H1 (cell line): ENCODE results near the gene ZNF446. TPM values are rescaled to one million over a fixed set of nuclear protein-coding genes. Genes with fewer than 3 reads are reported as not detected.
A peak's percentile ranks its signal among the peaks of the same experiment; 100 is the strongest.

Source experiments
- CTCF ChIA-PET: fragments of 300-600 bp; sonication (Branson Sonifier 250); formaldehyde crosslinking; loops from one replicate; lab custom pipeline; 2021; ENCODE audit not compliant: partially characterized antibody; lab: Charles Lee
- POLR2A ChIA-PET: fragments of 300-600 bp; sonication (Branson Sonifier 250); formaldehyde crosslinking; loops from one replicate; lab custom pipeline; 2021; ENCODE audit warnings: inconsistent platforms; ENCODE audit not compliant: partially characterized antibody; lab: Charles Lee
- DNase-seq, 2 experiments: peaks; one replicate each; pipeline versions ENCODE4 v3.0.0 to v3.0.0-alpha.2; 2010 to 2022; ENCODE audit warnings: low spot score in 2 of 2, low read depth in 1 of 2, mixed read lengths in 1 of 2
- FAIRE-seq: peaks from 2 replicates; lab custom pipeline; 2011; peaks lifted over from hg19 to GRCh38; lab: Jason Lieb, UNC
- H2AFZ ChIP-seq: 2 replicates; pipeline ENCODE4 v1.8.1; 2012; ENCODE audit warnings: low read length, inconsistent platforms
- H2AK5ac ChIP-seq: 2 replicates; pipeline ENCODE4 v1.6.1; 2013; ENCODE audit warnings: low read depth, low read length
- H2BK120ac ChIP-seq: replicated peaks from 2 replicates; pipeline ENCODE3; 2013; ENCODE audit warnings: low read depth, low read length, inconsistent platforms
- H2BK12ac ChIP-seq: 2 replicates; pipeline ENCODE4 v1.6.1; 2013; ENCODE audit warnings: low read depth, low read length
- H2BK15ac ChIP-seq: 2 replicates; pipeline ENCODE4 v1.6.1; 2013; ENCODE audit warnings: low read length
- H2BK20ac ChIP-seq: 2 replicates; pipeline ENCODE4 v1.6.1; 2013; ENCODE audit warnings: low read length
- H2BK5ac ChIP-seq: 2 replicates; pipeline ENCODE4 v1.6.1; 2013; ENCODE audit warnings: low read depth, low read length
- H3K14ac ChIP-seq: 2 replicates; pipeline ENCODE4 v1.6.1; 2013; ENCODE audit warnings: inconsistent platforms; ENCODE audit not compliant: insufficient read length
- H3K18ac ChIP-seq: 2 replicates; pipeline ENCODE4 v1.6.1; 2013; ENCODE audit warnings: low read length; ENCODE audit errors: extremely low read depth
- H3K23ac ChIP-seq: 2 replicates; pipeline ENCODE4 v1.6.1; 2013; ENCODE audit warnings: inconsistent platforms; ENCODE audit not compliant: insufficient read length
- H3K23me2 ChIP-seq: 2 replicates; pipeline ENCODE4 v1.6.1; 2013; ENCODE audit warnings: low read depth, low read length
- H3K27ac ChIP-seq: 2 replicates; pipeline ENCODE4 v1.6.1; 2011; ENCODE audit warnings: low read depth, low read length, inconsistent platforms
- H3K27me3 ChIP-seq, 4 experiments: replicated peaks in 1 of 4; 1 replicate in 1 of 4; 2 replicates in 3 of 4; pipeline versions ENCODE4 v1.6.1 to v1.8.1; 2011 to 2013; ENCODE audit warnings: low read length in 3 of 4, mild to moderate bottlenecking in 3 of 4, inconsistent platforms in 2 of 4, mixed read lengths in 2 of 4, moderate library complexity in 1 of 4; ENCODE audit not compliant: control insufficient read depth in 3 of 4, insufficient read depth in 3 of 4; ENCODE audit errors: extremely low read depth in 1 of 4
- H3K36me3 ChIP-seq, 4 experiments: 2 replicates each; pipeline versions ENCODE4 v1.6.1 to v1.8.1; 2011 to 2013; ENCODE audit warnings: mild to moderate bottlenecking in 4 of 4, low read length in 3 of 4, moderate library complexity in 2 of 4, control low read depth in 1 of 4, inconsistent platforms in 1 of 4; ENCODE audit not compliant: insufficient read depth in 4 of 4, control insufficient read depth in 2 of 4
- H3K4ac ChIP-seq: replicated peaks from 2 replicates; pipeline ENCODE3; 2013; ENCODE audit warnings: low read length, low read depth, mixed read lengths, inconsistent platforms; ENCODE audit not compliant: insufficient read length
- H3K4me1 ChIP-seq, 4 experiments: replicated peaks in 1 of 4; 1 replicate in 1 of 4; 2 replicates in 3 of 4; pipeline versions ENCODE4 v1.6.1 to v1.8.1; 2011 to 2013; ENCODE audit warnings: low read length in 3 of 4, inconsistent platforms in 2 of 4, mixed read lengths in 1 of 4; ENCODE audit not compliant: insufficient read depth in 4 of 4, control insufficient read depth in 3 of 4
- H3K4me2 ChIP-seq, 2 experiments: 2 replicates each; pipeline versions ENCODE4 v1.6.1 to v1.8.1; 2011 to 2013; ENCODE audit warnings: low read depth in 2 of 2, low read length in 2 of 2, control low read depth in 1 of 2, inconsistent platforms in 1 of 2, mild to moderate bottlenecking in 1 of 2; ENCODE audit not compliant: insufficient read depth in 1 of 2
- H3K4me3 ChIP-seq, 4 experiments: fragments of 200-600, 300-600 bp in 1 of 4; sonication (generic), shearing (Covaris generic), sonication (Bioruptor Twin) in 1 of 4; 2 replicates each; pipeline versions ENCODE4 v1.5.1 to v1.8.1; 2011 to 2016; ENCODE audit warnings: low read length in 4 of 4, low read depth in 3 of 4, control low read depth in 2 of 4, inconsistent platforms in 2 of 4, mild to moderate bottlenecking in 2 of 4, mixed read lengths in 1 of 4, moderate library complexity in 1 of 4; ENCODE audit not compliant: insufficient read depth in 2 of 4; ENCODE audit errors: extremely low read depth in 1 of 4
- H3K56ac ChIP-seq: replicated peaks from 2 replicates; pipeline ENCODE3; 2013; ENCODE audit warnings: low read depth, mild to moderate bottlenecking, mixed read lengths, low read length, inconsistent platforms; ENCODE audit not compliant: insufficient read length
- H3K79me1 ChIP-seq: 2 replicates; pipeline ENCODE4 v1.6.1; 2013; ENCODE audit warnings: low read depth, low read length, control low read depth
- H3K79me2 ChIP-seq, 2 experiments: 2 replicates each; pipeline versions ENCODE4 v1.6.1 to v1.8.1; 2012 to 2013; ENCODE audit warnings: low read length in 2 of 2, mild to moderate bottlenecking in 2 of 2, inconsistent platforms in 1 of 2; ENCODE audit not compliant: insufficient read depth in 2 of 2, control insufficient read depth in 1 of 2
- H3K9ac ChIP-seq, 4 experiments: replicated peaks in 1 of 4; 1 replicate in 1 of 4; 2 replicates in 3 of 4; pipeline versions ENCODE4 v1.6.1 to v1.8.1; 2011 to 2013; ENCODE audit warnings: low read depth in 3 of 4, low read length in 3 of 4, control low read depth in 2 of 4, mild to moderate bottlenecking in 2 of 4, moderate library complexity in 2 of 4, inconsistent platforms in 1 of 4; ENCODE audit errors: extremely low read depth in 1 of 4
- H3K9me3 ChIP-seq, 2 experiments: 2 replicates each; pipeline versions ENCODE4 v1.6.1 to v1.8.1; 2012 to 2013; ENCODE audit warnings: mild to moderate bottlenecking in 2 of 2, moderate library complexity in 2 of 2, control low read depth in 1 of 2, inconsistent platforms in 1 of 2, low read depth in 1 of 2, low read length in 1 of 2, mixed read lengths in 1 of 2; ENCODE audit not compliant: insufficient read depth in 2 of 2
- H4K20me1 ChIP-seq, 2 experiments: replicated peaks in 1 of 2; 2 replicates each; pipeline versions ENCODE3 to v1.8.1; 2011 to 2013; ENCODE audit warnings: inconsistent platforms in 2 of 2, low read length in 2 of 2, mild to moderate bottlenecking in 1 of 2; ENCODE audit not compliant: insufficient read depth in 2 of 2, control insufficient read depth in 1 of 2
- H4K5ac ChIP-seq: 2 replicates; pipeline ENCODE4 v1.6.1; 2013; ENCODE audit warnings: low read length, low read depth, mixed read lengths, inconsistent platforms; ENCODE audit not compliant: insufficient read length
- H4K8ac ChIP-seq: 2 replicates; pipeline ENCODE4 v1.8.0; 2013; ENCODE audit warnings: mild to moderate bottlenecking, moderate library complexity, low read length, inconsistent platforms; ENCODE audit not compliant: insufficient read depth; ENCODE audit errors: extremely low read depth
- H4K91ac ChIP-seq: replicated peaks from 2 replicates; pipeline ENCODE3; 2013; ENCODE audit warnings: low read length, mixed read lengths, inconsistent platforms; ENCODE audit not compliant: insufficient read length
- CBX8 ChIP-seq: fragments of 300-800, 300-1000 bp; sonication (generic); IDR thresholded peaks from 2 replicates; pipeline ENCODE4 v1.7.1; 2016; ENCODE audit warnings: low read depth, low read length, borderline replicate concordance
- EZH2 ChIP-seq: fragments of 200-600 bp; sonication (generic); IDR thresholded peaks from 2 replicates; pipeline ENCODE4 v1.7.1; 2012; ENCODE audit warnings: low read depth, mild to moderate bottlenecking, moderate library complexity, low read length, inconsistent platforms; ENCODE audit not compliant: severe bottlenecking
- GTF2F1 ChIP-seq: IDR thresholded peaks from 2 replicates; pipeline ENCODE4 v1.6.1; 2012; ENCODE audit warnings: low read depth, low read length, improper control_type of control experiment, borderline replicate concordance
- RNF2 ChIP-seq: fragments of 200-900, 300-1000 bp; sonication (generic); IDR thresholded peaks from 2 replicates; pipeline ENCODE4 v1.7.1; 2016; ENCODE audit warnings: borderline replicate concordance, low read depth, mild to moderate bottlenecking, antibody characterized with exemption, low read length; ENCODE audit not compliant: poor library complexity, severe bottlenecking; ENCODE audit errors: missing control alignments
- SIRT6 ChIP-seq: IDR thresholded peaks from one replicate; pipeline ENCODE4 v1.7.1; 2012; ENCODE audit warnings: low read length, inconsistent platforms
- SP1 ChIP-seq: IDR thresholded peaks from 2 replicates; pipeline ENCODE4 v1.6.1; 2011; ENCODE audit warnings: low read depth, low read length
- TBP ChIP-seq: IDR thresholded peaks from 2 replicates; pipeline ENCODE4 v1.6.1; 2011; ENCODE audit warnings: low read depth, low read length, improper control_type of control experiment
- WGBS, 2 experiments: shearing (Covaris generic) in 1 of 2; methylation state at CpG; one replicate each; pipeline versions ENCODE4 v1.1.6 to v1.1.7; 2013 to 2015; ENCODE audit warnings: low lambda C conversion rate in 2 of 2, mixed read lengths in 2 of 2, inconsistent platforms in 1 of 2, low coverage in 1 of 2, missing lambda C conversion rate in 1 of 2; ENCODE audit not compliant: insufficient replicate concordance in 2 of 2, insufficient coverage in 1 of 2, insufficient read length in 1 of 2; ENCODE audit errors: extremely low coverage in 1 of 2, missing lambda C conversion rate in 1 of 2; 5-methylcytosine and 5-hydroxymethylcytosine counted together
- polyA plus RNA-seq, 7 experiments: library from polyadenylated mRNA; depleted of rRNA in 3 of 7; stranded (reverse) in 5 of 7; unstranded in 2 of 7; fragments of >200 nt in 5 of 7; fragments of 200-250 nt in 2 of 7; gene quantifications; 1 replicate in 5 of 7; 2 replicates in 1 of 7; 4 replicates in 1 of 7; pipeline versions ENCODE4 v1.2.1 to v1.2.3, GENCODE V29; 2011 to 2013; ENCODE audit warnings: missing spikeins in 2 of 7, mixed read lengths in 2 of 7
- total RNA-seq: library from RNA; stranded (reverse); fragmentation: NEBNext Ultra II Directional; extraction: Animal tissue kit (Norgen Biotek cat#: 25700); gene quantifications from 2 replicates; pipeline ENCODE4 v1.2.1, GENCODE V29; 2021

The ZNF446 gene
- total and polyA plus RNA-seq, 2 of the 8 experiments (the other 6 are each of a cell fraction or from before 2014, with no cell fraction given): 4.1 to 5.5 TPM

GRCh38 chr19:58466760-58467589 lies 9.2 kb upstream of the ZNF446 start, which contains the start of gene ZNF324:
Gene ZNF324, plus strand, starts transcription at chr19:58467080. Its CDS starts 2,106 bp downstream, at chr19:58469186.
- H3K23me2 ChIP-seq: peaks cover 8% of the 10 kb centered on the region; the same call in 1 of the 2 replicates
- whole genome bisulfite sequencing, 2 experiments: 1% methylated on average over 72 of the region's 92 CpGs; no CpG with 5 or more reads in 1 of the 2 experiments
- peak within 1 kb of the TSS; percentile 97 for H2AFZ ChIP-seq
- ChIA-PET CTCF (interaction anchor here (1.2 kb wide), 1 partner anchor 51 kb away, joined by 3 read pairs; no protein-coding TSS in a partner anchor), POLR2A (interaction anchor here (0.7 to 3.3 kb wide), 3 partner anchors 8 to 78 kb away, joined by 3 to 10 read pairs (median 3); partner anchors contain the start of gene ZNF446)
- FAIRE-seq: no peak
- H2BK15ac ChIP-seq: 0 out of 2 replicates have a peak within 1 kb of the TSS, but pooled peaks have one; percentile 49
- H3K56ac ChIP-seq: no peak within 1 kb of the TSS
- DNase-seq: peak; percentile 84 to 98
- 0 out of 2 replicates have a peak within 1 kb of the TSS, but pooled peaks have one; percentile 88 for H3K18ac ChIP-seq
- H3K4me1 ChIP-seq: no peaks in the 10 kb centered on the region
- no peak within 1 kb of the TSS for H2AK5ac ChIP-seq
- no peak within 1 kb of the TSS for H4K91ac ChIP-seq
- H3K79me2 ChIP-seq: no peaks in the 10 kb centered on the region
- H4K20me1 ChIP-seq: peaks cover 0 to 8% of the 10 kb centered on the region in 2 experiments
- H4K8ac ChIP-seq: no peak within 1 kb of the TSS; the same call in 1 of the 2 replicates
- H3K27me3 ChIP-seq: no peaks in the 10 kb centered on the region
- peaks cover 6% of the 10 kb centered on the region; the same call in 1 of the 2 replicates for H3K79me1 ChIP-seq
- H3K4me2 ChIP-seq: peak within 1 kb of the TSS; percentile 54 to 83
- no peak within 1 kb of the TSS for H3K14ac ChIP-seq
- no peak within 1 kb of the TSS for H2BK120ac ChIP-seq
- no peak within 1 kb of the TSS for H3K23ac ChIP-seq
- no peak within 1 kb of the TSS for H3K4ac ChIP-seq
- no peak within 1 kb of the TSS; the same call in 1 of the 2 replicates for H2BK12ac ChIP-seq
- H3K36me3 ChIP-seq: peaks cover 0 to 4% (median under 1%) of the 10 kb centered on the region in 4 experiments; a peak in 3 of 8 replicates
- H3K27ac ChIP-seq: no peak within 1 kb of the TSS
- no peak within 1 kb of the TSS for H4K5ac ChIP-seq
- no peaks in the 10 kb centered on the region for H3K9me3 ChIP-seq
- H3K9ac ChIP-seq: peak within 1 kb of the TSS in 3 of 4 experiments; percentile 29 to 60 (median 44); a peak in 4 of 7 replicates
- H3K4me3 ChIP-seq: peak within 1 kb of the TSS; percentile 48 to 86 (median 69)
- H2BK5ac ChIP-seq: no peak within 1 kb of the TSS
- H2BK20ac ChIP-seq: no peak within 1 kb of the TSS
- no peak for TF ChIP-seq EZH2
- no peak for TF ChIP-seq RNF2
- no peak for TF ChIP-seq SIRT6
- TF ChIP-seq CBX8: no peak
- TF ChIP-seq GTF2F1: peak; percentile 18; the same call in 1 of the 2 replicates
- no peak for TF ChIP-seq SP1
- TF ChIP-seq TBP: peak; percentile 46; the same call in 1 of the 2 replicates
